Smooth muscle cell (in vitro differentiated cells): Measurements from ENCODE around the gene TBC1D10A. TPM values are rescaled to one million over a fixed set of nuclear protein-coding genes. Genes with fewer than 3 reads are reported as not detected.

Source experiments
- DNase-seq: peaks from one replicate; lab custom pipeline; 2025; ENCODE audit not compliant: unreplicated experiment; lab: John Stamatoyannopoulos, UW
- H2AFZ ChIP-seq: fragments of 200-600 bp; sonication (generic); 2 replicates; pipeline ENCODE4 v1.6.0; 2016; ENCODE audit warnings: antibody characterized with exemption, low read depth, mild to moderate bottlenecking
- H3F3A ChIP-seq: fragments of 200-600 bp; sonication (generic); 2 replicates; pipeline ENCODE4 v1.6.0; 2017; ENCODE audit warnings: antibody characterized with exemption, low read depth
- H3K27ac ChIP-seq: fragments of 200-600 bp; sonication (generic); 2 replicates; pipeline ENCODE4 v1.5.1; 2016; ENCODE audit warnings: low read depth, mild to moderate bottlenecking
- H3K27me3 ChIP-seq: fragments of 200-600 bp; sonication (generic); 2 replicates; pipeline ENCODE4 v1.6.1; 2016; ENCODE audit warnings: low read depth, mild to moderate bottlenecking
- H3K36me3 ChIP-seq: fragments of 200-600 bp; sonication (generic); 2 replicates; pipeline ENCODE4 v1.5.1; 2016; ENCODE audit warnings: low read depth
- H3K4me1 ChIP-seq: fragments of 200-600 bp; sonication (generic); 2 replicates; pipeline ENCODE4 v1.5.1; 2016; ENCODE audit warnings: low read depth
- H3K4me2 ChIP-seq: fragments of 200-600 bp; sonication (generic); 2 replicates; pipeline ENCODE4 v1.6.0; 2016; ENCODE audit warnings: mild to moderate bottlenecking
- H3K4me3 ChIP-seq: fragments of 200-600 bp; sonication (generic); 2 replicates; pipeline ENCODE4 v1.5.1; 2016; ENCODE audit warnings: mild to moderate bottlenecking
- H3K79me2 ChIP-seq: fragments of 200-600 bp; sonication (generic); 2 replicates; pipeline ENCODE4 v1.6.0; 2016; ENCODE audit warnings: low read depth, mild to moderate bottlenecking
- H3K9ac ChIP-seq: fragments of 200-600 bp; sonication (generic); 2 replicates; pipeline ENCODE4 v1.6.0; 2016; ENCODE audit warnings: low read depth
- H3K9me3 ChIP-seq: fragments of 200-600 bp; sonication (generic); replicated peaks from 2 replicates; pipeline ENCODE4 v1.5.1; 2016; ENCODE audit warnings: low read depth
- H4K20me1 ChIP-seq: fragments of 200-600 bp; sonication (generic); 2 replicates; pipeline ENCODE4 v1.6.0; 2016; ENCODE audit warnings: low read depth
- CTCF ChIP-seq: fragments of 200-600 bp; sonication (generic); IDR thresholded peaks from 2 replicates; pipeline ENCODE4 v1.5.1; 2017; ENCODE audit warnings: borderline replicate concordance, mild to moderate bottlenecking, antibody characterized with exemption; ENCODE audit not compliant: insufficient read depth, poor library complexity, severe bottlenecking
- WGBS: methylation state at CpG from one replicate; pipeline ENCODE4 v1.1.7; 2016; ENCODE audit warnings: low lambda C conversion rate; 5-methylcytosine and 5-hydroxymethylcytosine counted together
- polyA plus RNA-seq: library from polyadenylated mRNA; unstranded; fragments of >200 nt; fragmentation: Nextera tagmentation; extraction: Ambion mirVana; gene quantifications from 2 replicates; pipeline ENCODE4 v1.2.1, GENCODE V29; 2016
- total RNA-seq: library from RNA; depleted of rRNA; stranded (reverse); fragments of >200 nt; gene quantifications from 2 replicates; pipeline ENCODE4 v1.2.3, GENCODE V29; 2014

TBC1D10A gene
- total and polyA plus RNA-seq, 2 experiments from 2014 or later, result 16.8 to 51.1 TPM

GRCh38 chr22:30286813-30287647 lies 39.7 kb downstream of the TBC1D10A start:
- no peaks in the 10 kb centered on the region for H3K27me3 ChIP-seq
- peaks cover 17% of the 10 kb centered on the region for H3F3A ChIP-seq
- no peaks in the 10 kb centered on the region for H3K79me2 ChIP-seq
- H2AFZ ChIP-seq, result no peak overlapping the region
- peaks cover 14% of the 10 kb centered on the region for H3K4me1 ChIP-seq
- H4K20me1 ChIP-seq, result peaks cover 23% of the 10 kb centered on the region
- no peak overlapping the region for H3K4me3 ChIP-seq
- 73% methylated on average over 31 of the region's 31 CpGs for WGBS
- DNase-seq, result peak; percentile 20
- no peaks in the 10 kb centered on the region for H3K9me3 ChIP-seq
- TF ChIP-seq CTCF, result peak; percentile 90
- no peaks in the 10 kb centered on the region for H3K36me3 ChIP-seq
- no peak overlapping the region for H3K9ac ChIP-seq
- H3K27ac ChIP-seq, result no peak overlapping the region
- no peak overlapping the region for H3K4me2 ChIP-seq

- Histone ChIP-seq H3F3A (peaks cover 15% of the 10 kb centered on the region), H3K36me3 (no peaks in the 10 kb centered on the region), H3K27me3 (no peaks in the 10 kb centered on the region), H3K4me2 (no peak overlapping the region), H3K4me1 (peaks cover 14% of the 10 kb centered on the region), H4K20me1 (peaks cover 16% of the 10 kb centered on the region), H2AFZ (no peak overlapping the region), H3K9me3 (no peaks in the 10 kb centered on the region), H3K79me2 (no peaks in the 10 kb centered on the region), H3K4me3 (no peak overlapping the region), H3K9ac (no peak overlapping the region), H3K27ac (no peak overlapping the region)
- TF ChIP-seq CTCF, result no peak
- 94% methylated on average over 5 of the region's 5 CpGs for WGBS
- DNase-seq, result no peak
Observed at GRCh38 chr22:30286331-30286730, 40.4 kb downstream of the TBC1D10A start.

- no peaks in the 10 kb centered on the region for H3K79me2 ChIP-seq
- H3K4me3 ChIP-seq, result no peak overlapping the region
- no peak overlapping the region for H3K4me2 ChIP-seq
- H2AFZ ChIP-seq, result no peak overlapping the region
- no peaks in the 10 kb centered on the region for H3K27me3 ChIP-seq
- no peaks in the 10 kb centered on the region for H3K9me3 ChIP-seq
- H3F3A ChIP-seq, result peaks cover 10% of the 10 kb centered on the region
- H4K20me1 ChIP-seq, result peaks cover 14% of the 10 kb centered on the region
- no peaks in the 10 kb centered on the region for H3K36me3 ChIP-seq
- 97% methylated on average over 8 of the region's 8 CpGs for WGBS
- peaks cover 14% of the 10 kb centered on the region for H3K4me1 ChIP-seq
- no peak overlapping the region for H3K27ac ChIP-seq
- no peak for TF ChIP-seq CTCF
- DNase-seq, result no peak
- no peak overlapping the region for H3K9ac ChIP-seq
Observed at GRCh38 chr22:30285846-30286200, 40.9 kb downstream of the TBC1D10A start.
